Stimulated activated CD4-positive, alpha-beta T cell treated with anti-CD3 and anti-CD28 coated beads, Interleukin-4, amount 100 ng/mL, for 48 hours (primary cell): ENCODE results near the gene KRT86.
"Not testable (repeated sequence)": the region's sequence is repeated elsewhere in the genome, so short reads cannot be mapped to it uniquely, and the experiment has no call there.

ENCODE experiments used
- DNase-seq, 2 donors: peaks; one replicate each; pipeline ENCODE4 v3.0.0-alpha.2; 2020; ENCODE audit warnings: low read depth in 2 of 2

KRT86 gene

GRCh38 chr12:52238916-52239646, 35.4 kb upstream of the KRT86 start:
- DNase-seq: no peak

- no peak for DNase-seq
Measured at GRCh38 chr12:52239767-52240166, 34.7 kb upstream of the KRT86 start.

DNA sequence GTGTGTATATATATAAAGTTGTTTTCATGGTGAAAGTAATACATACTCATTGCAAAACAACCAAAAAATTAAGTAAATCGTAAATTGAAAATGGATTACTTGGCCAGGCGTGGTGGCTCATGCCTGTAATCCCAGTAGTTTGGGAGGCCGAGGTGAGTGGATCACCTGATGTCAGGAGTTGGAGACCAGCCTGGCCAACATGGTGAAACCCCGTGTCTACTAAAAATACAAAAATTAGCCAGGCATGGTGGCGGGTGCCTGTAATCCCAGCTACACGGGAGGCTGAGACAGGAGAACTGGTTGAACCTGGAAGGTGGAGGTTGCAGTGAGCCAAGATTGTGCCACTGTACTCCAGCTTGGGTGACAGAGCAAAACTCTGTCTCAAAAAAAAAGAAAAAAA, 34.2 kb upstream of the KRT86 start:
- DNase-seq: not testable (repeated sequence)

- no peak for DNase-seq
Measured at GRCh38 chr12:52241205-52241842, 33.1 kb upstream of the KRT86 start.

GRCh38 chr12:52242442-52243258, 31.8 kb upstream of the KRT86 start:
- DNase-seq: no peak

GRCh38 chr12:52243259-52243855, 31.1 kb upstream of the KRT86 start:
- no peak for DNase-seq

DNA sequence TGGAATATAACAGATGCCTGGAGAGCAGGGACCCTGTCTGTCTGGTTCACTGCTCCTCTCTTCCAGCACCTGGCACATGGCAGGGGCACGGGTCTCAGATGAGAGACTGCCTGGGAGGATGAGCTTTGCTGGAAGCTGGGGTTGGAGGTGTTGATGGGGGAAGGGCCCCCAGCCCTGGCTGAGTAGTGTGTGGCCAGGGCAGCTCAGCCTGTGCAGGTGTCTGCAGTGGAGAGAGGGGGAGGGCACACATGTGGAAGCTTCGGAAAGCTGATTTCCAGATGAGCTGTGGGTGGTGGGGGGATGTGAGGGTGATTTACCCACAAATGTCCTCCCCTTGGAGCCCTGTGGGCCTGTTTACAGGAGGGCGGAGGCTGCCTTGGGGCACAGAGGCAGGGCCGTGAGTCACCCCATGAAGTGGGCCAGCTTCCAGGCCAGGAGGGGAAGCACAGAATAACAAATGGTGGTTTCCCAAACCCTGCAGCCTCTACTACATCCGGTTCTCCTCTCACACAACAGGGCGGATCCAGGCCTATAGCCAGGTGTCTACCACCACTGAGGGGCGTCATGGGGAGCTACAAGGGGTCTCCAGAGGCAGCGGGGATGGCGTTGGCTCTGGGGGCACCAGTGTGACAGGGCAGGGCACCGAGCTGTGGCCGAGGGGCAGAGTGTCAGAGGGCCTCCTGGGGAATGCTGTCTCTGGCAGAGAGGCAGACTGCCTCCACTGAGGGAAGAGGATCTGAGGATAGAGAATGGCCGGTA, 30.4 kb upstream of the KRT86 start:
- DNase-seq: peak; percentile 53 to 66

DNA sequence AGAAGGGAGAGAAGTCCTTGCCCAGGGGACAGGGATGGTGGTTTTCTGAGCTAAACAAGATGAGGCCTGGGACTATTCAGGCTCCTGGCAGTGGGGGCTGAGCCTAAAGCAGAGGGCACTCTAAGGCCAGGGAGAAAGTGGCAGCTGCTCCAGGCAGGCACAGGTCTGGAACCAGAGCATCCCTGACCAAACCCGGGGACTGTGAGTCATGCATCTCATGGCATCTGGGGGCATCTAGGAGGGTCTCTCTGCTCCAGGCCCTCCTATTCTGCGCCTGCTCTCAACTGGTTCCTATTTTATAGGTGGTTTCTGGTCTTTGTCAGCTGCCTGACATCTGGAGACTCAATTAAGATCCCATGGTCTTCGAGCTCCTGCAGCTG, 29.8 kb upstream of the KRT86 start:
- DNase-seq: no peak

GRCh38 chr12:52245259-52245961, 29.0 kb upstream of the KRT86 start:
- DNase-seq: no peak

DNA sequence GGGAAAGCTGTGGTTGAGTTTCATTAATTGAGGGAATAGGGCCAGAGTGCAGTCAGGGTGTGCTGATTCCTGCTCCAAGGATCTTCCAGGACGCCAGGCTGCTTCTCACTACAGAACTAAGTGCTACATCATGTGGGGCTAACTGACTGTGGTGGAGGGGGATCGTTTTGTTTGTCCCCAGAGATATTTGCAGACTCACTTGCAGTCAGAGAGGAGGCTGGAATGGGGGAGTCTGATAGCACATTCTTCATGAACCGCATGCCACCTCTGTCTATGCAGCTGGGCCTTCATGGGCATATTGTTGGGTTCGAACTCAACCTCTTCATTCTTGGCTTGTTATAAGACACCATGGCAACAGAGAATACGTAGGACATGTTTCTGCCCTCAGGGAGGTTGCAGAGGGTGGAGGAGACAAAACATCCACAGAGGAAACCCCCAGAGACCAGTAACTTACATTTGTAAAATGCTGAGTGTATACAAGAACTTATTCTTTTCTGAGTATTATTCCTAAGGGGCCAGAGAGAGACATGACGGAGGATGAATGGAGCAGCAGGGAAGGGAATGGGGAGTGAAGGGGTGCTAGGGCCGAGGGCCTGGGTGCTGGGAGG, 28.4 kb upstream of the KRT86 start:
- no peak for DNase-seq

DNA sequence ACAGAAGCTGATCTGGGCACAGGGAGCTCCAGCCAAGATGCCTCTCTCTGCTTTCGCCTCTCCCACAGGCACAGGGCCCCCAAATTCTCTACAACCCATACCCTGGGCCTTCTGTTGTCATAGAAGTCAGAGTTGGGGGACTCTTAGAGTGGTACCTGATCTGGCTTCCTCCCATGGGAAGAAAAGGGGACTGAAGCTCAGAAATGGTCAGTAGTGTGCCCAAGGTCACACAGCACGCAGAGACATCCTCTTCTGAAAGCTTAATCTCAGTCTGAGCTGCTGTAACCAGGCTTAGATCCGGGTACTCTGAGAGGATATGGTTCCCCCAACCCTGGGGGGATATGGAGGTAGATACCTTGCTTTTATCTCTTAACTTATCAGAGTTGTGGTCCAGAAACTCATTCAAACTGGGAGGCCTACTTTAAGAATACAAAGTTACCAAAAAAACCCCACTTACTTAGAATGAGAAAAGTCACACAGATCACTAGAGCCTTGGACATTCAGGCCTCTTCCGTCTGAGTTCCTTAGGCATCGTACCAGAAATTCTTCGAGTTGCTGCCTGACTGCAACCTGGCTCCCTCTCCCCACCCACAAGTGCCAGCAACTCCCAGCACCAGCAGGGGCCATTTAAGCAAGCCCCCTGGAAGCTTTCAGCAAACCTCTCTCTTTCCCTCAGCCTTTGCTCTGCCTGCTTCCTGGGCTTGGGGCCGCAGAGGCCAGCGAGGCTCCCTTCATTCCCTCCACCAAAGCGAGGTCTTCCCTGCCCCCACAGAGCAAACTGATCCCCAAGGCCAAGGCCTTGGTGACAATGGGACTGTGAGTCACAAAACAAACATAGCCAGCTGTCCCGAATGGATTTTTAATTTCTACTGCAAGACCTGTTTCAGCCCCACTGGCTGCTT, 27.5 kb upstream of the KRT86 start:
- DNase-seq: no peak

- no peak for DNase-seq
Measured at GRCh38 chr12:52247622-52248540, 26.6 kb upstream of the KRT86 start.

- no peak for DNase-seq
Measured at GRCh38 chr12:52248541-52249461, 25.6 kb upstream of the KRT86 start.

DNA sequence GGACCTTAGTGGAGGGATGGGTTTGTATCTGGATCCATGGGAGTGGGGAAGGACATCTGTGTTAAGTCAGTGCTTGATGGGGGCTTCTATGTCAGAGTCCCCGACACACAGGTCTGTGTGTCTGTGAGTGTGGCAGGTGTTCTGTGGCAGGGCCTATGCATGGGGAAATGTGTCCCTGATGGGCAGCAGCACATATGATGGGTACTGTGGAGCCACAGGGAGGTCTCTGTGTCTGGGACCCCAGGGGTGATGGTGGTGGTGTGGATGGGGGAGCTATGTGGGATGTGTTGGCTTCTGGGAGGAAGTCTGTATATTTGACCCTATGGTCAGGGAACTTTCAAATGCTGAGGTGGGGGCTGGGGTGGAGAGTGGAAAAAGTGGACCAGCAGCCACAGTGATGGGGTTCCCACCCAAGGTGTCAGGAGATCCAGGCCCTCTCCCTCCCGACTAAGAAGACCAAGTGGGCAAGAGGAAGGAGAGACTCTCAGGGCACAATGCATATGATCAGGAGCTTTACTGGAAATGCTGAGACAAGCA, 24.9 kb upstream of the KRT86 start:
- DNase-seq: no peak

- no peak for DNase-seq
Measured at GRCh38 chr12:52250048-52250990, 24.1 kb upstream of the KRT86 start.
